Caki2 (cell line): Measurements from ENCODE around the gene GPC5. TPM values are rescaled to one million over a fixed set of nuclear protein-coding genes. Genes with fewer than 3 reads are reported as not detected.
"Not testable (repeated sequence)": the region's sequence is repeated elsewhere in the genome, so short reads cannot be mapped to it uniquely, and the experiment has no call there.

Source experiments
- DNase-seq: peaks from one replicate; pipeline ENCODE4 v3.0.0-alpha.2; 2015; ENCODE audit warnings: low read depth
- in situ Hi-C: cut with HindIII; loops from 2 replicates; pipeline ENCODE4 v1.10.0; 2016; ENCODE audit warnings: low sequenced_read_pairs, low pct_unique_long_range_greater_than_20kb, mixed read lengths
- total RNA-seq: library from RNA; depleted of rRNA; stranded (reverse); fragments of >200 nt; shearing (Covaris generic); gene quantifications from 2 replicates; pipeline ENCODE4 v1.2.3, GENCODE V29; 2014; ENCODE audit warnings: low replicate concordance

Gene GPC5
- total RNA-seq, 1 experiment from 2014 or later, result not detected

DNA sequence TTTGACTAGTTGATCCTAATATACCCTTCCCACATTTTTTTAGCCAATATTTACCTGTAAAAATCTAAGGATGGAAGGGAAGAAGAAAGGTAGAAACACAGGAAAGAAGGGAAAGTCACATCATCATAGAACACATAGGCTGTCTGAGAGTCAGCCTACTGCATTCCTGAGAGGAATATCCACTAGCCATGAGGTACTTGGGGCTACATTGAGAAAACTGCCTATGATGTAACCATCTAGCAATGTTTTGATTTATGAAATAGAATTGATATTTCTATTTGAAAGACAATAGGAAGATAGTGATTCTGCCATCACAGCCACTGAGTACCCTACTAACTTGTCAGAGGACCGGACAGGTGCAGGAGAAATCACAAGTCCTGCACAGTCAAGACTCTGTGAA is 873.8 kb downstream of the GPC5 start:
- DNase-seq, result no peak
- in situ Hi-C loops, result no loop called here

DNA sequence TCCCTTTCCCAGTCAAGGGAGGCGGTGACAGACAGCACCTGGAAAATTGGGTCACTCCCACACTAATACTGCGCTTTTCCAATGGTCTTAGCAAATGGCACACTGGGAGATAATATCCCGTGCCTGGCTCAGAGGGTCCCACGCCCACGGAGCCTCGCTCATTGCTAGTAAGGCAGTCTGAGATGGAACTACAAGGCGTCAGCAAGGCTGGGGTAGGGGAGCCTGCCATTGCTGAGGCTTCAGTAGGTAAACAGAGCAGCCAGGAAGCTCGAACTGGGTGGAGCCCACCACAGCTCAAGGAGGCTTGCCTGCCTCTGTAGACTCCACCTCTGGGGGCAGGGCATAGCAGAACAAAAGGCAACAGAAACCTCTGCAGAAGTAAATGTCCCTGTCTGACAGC is 882.6 kb downstream of the GPC5 start:
- DNase-seq, in situ Hi-C loops: not testable (repeated sequence)

DNA sequence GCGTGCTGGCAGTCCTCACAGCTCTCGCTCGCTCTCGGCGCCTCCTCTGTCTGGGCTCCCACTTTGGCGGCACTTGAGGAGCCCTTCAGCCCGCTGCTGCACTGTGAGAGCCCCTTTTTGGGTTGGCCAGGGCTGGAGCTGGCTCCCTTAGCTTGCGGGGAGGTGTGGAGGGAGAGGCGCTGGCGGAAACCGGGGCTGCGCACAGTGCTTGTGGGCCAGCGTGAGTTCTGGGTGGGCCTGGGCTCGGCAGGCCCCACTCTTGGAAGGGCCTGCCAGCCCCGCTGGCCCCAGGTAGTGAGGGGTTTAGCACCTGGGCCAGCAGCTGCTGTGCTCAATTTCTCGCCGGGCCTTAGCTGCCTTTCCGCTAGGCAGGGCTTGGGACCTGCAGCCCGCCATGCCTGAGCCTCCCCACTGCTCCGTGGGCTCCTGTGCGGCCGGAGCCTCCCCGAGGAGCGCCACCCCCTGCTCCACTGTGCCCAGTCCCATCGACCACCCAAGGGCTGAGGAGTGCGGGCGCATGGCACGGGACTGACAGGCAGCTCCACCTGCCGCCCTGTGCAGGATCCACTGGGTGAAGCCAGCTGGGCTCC is 892.4 kb downstream of the GPC5 start:
- DNase-seq, in situ Hi-C loops: not testable (repeated sequence)

DNA sequence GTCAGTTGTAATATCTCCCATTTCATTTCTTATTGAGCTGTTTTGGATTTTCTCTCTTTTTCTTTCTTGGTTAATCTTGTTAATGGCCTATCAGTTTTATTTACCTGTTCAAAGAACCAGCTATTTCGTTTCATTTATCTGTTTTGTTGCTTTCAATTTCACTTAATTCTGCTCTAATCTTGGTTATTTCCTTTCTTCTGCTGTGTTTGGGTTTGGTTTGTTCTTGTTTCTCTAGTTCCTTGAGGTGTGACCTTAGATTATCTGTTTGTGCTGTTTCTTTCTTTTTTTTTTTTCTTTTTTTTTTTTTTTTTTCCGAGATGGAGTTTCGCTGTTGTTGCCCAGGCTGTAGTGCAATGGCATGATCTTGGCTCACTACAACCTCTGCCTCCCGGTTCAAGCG is 896.1 kb downstream of the GPC5 start:
- in situ Hi-C loops, DNase-seq: not testable (repeated sequence)

DNA sequence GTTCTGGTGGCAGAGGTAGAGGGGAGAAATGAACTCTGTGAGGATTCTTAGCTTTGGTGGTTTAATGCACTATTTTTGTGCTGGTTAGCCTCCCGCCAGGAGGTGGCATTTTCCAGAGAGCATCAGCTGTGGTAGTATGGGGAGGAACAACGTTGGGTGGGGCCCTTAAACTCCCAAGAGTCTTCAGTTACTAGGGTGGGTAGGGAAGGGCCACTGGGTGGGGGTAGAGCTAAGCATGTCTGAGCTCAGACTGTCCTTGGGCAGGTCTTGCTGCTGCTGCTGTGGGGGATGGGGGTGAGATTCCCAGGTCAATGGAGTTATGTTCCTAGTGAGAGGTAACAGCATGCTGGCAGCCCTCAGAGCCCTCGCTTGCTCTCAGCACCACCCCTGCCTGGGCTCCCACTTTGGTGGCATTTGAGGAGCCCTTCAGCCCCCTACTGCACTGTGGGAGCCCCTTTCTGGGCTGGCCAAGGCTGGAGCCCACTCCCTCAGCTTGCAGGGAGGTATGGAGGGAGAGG is 897.8 kb downstream of the GPC5 start:
- DNase-seq, in situ Hi-C loops: not testable (repeated sequence)

DNA sequence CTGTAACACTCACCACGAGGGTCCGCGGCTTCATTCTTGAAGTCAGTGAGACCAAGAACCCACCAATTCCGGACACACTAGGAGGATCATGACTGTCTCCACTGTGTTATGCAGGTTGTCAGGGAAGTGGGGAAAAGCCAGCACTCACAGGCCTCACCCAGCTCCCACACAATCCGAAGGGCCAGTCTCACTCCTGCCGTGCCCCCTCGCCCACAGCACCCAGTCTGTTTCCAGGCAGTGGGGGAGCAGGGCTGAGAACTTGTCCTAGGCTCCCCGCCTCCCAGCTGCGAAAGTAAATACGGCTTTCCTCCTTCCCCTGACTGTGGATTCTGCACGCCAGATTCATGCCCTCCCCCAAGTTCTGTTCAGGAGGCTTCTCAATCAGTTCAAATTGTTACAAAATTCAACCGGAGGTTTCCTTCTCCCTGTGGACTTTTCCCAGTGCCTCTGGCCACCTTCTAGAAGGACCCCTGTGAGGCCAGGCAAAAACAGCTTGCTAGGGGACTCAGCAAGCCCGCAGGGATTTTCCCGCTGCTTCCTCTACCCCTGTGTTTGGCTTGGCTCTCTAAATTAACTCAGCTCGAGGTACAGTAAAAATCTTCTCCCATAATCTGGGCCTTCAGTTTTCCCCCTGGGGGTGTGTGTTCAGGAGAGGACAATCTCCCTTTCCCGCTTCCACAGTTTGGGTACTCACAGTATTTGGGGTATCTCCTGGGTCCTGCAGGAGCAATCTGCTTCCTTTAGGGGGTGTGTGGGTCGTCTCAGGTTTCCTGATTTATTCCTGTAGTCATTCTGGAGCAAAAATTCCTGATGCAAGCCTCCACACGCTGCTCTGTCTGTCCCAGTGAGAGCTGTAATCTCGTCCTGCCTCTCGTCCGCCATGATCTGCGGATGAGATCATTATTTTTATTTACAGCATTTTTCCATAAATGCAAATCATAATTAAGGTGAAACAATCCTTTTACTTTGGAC is 899.8 kb downstream of the GPC5 start:
- DNase-seq, result no peak
- in situ Hi-C loops, result no loop called here

DNA sequence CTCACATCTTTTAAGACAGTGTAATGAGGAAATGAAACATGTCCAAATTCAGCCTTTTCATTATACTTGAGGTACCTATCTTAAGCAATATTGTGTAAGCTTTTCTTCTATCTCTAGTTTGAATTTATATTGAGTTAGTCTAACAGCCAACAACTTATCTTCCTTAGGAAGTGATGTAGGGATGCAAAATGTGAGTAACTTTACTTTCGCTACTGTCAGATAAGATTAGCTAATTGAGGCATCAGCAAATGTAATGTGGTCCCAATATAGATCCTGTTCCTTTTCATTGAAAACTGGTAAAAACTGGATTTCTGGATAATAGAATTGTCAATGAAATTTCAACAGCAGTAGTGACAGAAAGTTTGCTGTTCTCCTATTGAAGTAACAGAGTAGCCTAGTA is 902.2 kb downstream of the GPC5 start:
- DNase-seq, result no peak
- in situ Hi-C loops, result no loop called here

DNA sequence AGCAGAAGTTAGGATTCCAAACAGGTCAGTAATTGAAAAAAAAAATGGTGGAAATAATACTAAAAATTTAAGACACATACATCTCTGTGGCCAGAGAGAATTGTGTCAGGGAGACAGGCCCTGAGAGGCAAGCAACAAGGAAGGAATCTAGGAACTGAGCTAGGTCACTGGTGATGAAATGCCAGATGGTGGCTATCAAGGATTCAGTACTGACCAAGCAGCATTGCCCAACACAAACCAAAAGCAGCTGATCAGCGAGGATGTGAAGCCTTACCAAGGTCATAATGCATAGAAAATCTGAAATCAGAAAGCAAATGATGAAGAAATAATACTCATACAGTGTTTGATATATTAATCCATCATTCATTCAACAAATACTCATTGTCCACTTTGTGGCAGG is 905.0 kb downstream of the GPC5 start:
- DNase-seq, result no peak
- in situ Hi-C loops, result no loop called here

DNA sequence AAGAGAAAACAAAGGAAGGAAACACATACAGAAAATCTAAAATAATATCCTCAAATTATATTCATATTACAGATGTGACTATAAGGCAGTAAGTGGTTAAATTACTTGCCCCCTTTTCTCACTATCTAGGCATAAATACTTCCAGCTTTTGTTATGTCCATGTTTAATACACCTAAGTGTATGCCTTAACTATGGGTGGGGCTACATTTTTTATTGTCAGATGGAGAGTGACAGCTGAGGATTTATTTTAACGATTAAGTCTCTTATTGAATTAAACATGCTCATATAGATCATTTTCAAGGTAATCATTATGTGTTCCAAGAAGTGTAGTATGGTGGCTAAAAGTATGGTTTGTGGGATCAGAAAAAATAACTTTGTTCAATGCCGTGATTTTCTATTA is 909.3 kb downstream of the GPC5 start:
- in situ Hi-C loops, result no loop called here

DNA sequence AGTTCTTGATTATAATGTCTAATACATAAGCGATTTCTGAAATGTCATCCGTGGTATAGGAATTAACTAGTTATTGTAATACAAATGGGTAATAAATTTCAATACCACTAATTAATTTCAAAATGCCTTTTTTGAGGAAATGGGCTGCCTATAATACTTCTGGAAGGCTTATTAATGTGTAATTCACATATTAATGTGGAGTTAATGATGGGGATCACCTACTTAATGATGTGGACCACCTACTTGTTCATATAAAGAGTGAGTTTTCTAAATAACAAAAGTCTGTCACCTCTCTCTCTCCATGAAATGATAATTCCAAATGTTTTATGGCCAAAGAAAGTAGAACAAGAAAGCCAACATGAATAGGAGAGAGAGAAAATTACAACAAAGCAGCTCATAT is 914.4 kb downstream of the GPC5 start:
- in situ Hi-C loops, result no loop called here
- no peak for DNase-seq

More for the DNA sequence above, 909.3 kb downstream of the GPC5 start:
- DNase-seq, result no peak

DNA sequence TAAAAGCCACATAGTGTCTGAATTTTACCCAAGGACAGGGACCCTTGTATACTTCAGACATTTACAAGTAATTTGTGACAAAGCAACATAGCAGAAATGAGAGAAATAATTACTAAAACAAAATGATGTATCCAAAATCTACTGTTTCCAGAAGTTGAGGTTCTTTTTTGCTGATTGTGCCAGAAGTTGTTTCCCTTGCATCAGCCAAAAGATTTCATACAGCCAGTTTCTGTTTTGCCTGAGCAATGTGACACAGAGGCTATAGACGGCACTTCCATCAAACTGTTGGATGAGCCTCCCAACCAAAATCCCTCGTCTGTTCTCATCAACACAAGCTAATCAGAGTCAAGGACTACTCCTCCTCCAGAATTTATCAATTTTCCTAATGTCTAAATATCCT is 915.0 kb downstream of the GPC5 start:
- in situ Hi-C loops, result no loop called here
- no peak for DNase-seq

DNA sequence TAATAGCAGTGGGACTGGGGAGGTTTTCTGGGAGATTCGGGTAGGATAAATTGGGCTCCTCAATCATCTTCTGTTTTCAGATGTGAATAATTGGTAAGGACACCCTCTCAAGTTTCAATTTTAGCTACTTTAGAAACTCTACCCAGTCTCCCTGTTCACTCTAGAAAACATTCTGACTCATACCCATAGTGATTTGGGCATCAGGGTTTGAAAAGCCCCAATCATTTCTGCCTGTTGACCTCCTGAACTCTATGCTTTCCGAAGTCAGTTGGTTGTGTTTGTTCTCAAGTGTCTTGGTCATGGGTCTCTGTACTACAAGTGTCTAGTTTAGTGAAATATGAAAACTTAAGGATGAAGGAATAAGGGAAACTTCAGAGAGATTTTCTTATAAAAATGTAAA is 916.8 kb downstream of the GPC5 start:
- DNase-seq, result no peak
- in situ Hi-C loops, result no loop called here

DNA sequence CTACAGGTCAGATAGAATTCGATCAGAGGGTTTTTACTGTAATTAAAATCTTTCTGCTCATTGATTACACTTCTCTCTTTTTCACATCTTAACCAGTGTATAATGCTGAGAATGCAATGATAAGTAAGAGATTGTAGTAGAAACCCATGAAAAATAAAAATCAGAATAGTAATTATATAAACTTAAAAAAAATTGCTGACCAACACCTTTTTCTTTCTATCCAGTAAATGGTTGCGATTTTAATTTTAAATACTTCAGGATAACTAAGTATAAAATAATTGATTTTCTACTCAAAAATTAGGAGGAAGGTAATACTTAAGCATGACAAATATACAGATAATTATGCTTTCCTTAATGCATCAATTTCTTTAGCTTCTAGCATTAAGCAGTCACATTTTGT is 917.6 kb downstream of the GPC5 start:
- in situ Hi-C loops, result no loop called here
- no peak for DNase-seq

DNA sequence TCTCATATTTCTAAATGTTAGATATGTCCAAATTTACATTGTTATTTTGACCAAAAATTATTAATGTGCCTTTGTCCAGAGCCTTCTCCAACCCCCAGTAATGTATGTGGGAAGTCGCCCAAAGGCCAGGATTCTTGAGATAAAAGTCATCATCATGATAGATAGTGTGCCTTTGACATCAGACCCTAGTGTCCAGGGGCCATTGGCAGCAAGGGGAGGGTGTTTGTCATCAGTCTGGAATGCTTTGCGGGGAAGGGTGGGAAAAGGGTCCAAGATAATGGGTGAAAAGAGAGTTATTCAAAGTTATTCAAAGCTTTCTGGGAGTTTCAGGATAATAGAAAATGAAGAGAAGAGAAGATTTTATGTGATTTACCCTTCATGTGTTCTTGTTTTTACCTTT is 918.6 kb downstream of the GPC5 start:
- in situ Hi-C loops, result no loop called here
- DNase-seq, result no peak

DNA sequence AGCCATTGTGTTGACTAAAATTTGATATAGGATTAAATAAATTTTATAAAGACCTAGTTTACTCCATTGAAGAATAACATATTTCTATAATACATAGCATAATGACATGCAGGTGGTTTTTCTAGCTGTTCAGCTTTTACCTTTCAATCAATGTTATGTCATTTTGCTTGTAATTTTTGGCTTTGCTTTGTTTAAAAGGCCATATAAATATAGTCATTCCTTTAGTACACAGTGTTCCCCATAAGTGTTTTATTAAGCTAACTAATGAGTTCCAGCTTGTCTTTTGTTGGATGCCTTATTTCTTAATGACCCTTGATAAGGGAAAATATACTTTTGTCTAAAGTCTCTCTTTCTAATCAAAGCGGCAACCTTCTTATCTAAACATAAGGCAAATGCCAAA is 921.9 kb downstream of the GPC5 start:
- no peak for DNase-seq
- in situ Hi-C loops, result no loop called here

DNA sequence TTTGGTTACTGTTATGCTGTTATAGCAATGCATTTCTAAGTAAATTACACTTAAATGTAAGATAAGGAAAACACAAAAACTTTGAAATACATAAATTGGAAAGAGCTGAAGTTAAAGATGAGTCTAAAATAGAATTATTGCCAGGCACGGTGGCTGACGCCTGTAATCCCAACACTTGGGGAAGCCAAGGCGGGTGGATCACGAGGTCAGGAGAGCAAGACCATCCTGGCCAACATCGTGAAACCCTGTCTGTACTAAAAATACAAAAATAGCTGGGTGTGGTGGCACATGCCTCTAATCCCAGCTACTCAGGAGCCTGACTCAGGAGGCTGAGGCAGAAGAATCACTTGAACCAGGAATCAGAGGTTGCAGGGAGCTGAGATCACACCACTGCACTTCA is 922.8 kb downstream of the GPC5 start:
- in situ Hi-C loops, result no loop called here
- DNase-seq, result no peak

DNA sequence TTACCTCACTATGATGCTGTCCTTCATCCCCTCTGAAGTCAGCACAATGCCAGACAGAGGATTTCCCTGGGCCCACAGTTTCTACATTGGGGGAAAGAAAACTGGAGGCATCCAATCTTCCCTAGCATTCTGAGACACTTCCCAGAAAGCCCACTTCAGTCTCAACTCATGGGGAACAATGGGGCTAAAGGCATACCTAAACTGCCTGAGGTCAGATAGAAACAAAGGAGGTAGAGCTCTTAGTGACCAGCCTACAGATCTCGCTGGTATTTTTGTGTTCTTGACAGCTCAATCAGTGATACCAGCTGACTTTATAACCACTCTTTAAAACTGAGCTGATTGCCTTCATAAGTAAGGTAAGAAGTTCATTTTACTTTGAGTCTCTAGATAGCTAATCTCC is 947.2 kb downstream of the GPC5 start:
- DNase-seq, result no peak
- in situ Hi-C loops, result no loop called here

DNA sequence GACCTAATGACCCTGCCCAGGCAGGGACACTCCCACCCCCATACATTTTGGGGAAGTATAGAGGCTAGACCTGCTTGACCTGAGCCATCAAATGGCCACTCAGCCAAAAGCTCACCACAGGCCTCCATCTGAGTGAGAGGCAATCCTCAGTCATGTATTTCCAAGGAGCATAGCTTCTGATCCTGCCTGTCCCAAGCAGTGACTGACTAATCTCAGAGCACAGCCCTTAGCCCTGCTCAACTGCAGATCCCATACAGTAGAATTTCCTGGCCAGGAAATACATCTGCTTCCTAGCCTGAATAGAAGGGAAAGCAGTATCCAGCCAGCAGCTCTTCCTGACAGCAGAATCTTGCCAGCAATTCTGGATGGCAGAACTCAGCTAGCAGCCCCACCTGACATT is 947.6 kb downstream of the GPC5 start:
- in situ Hi-C loops, result no loop called here
- DNase-seq, result no peak

DNA sequence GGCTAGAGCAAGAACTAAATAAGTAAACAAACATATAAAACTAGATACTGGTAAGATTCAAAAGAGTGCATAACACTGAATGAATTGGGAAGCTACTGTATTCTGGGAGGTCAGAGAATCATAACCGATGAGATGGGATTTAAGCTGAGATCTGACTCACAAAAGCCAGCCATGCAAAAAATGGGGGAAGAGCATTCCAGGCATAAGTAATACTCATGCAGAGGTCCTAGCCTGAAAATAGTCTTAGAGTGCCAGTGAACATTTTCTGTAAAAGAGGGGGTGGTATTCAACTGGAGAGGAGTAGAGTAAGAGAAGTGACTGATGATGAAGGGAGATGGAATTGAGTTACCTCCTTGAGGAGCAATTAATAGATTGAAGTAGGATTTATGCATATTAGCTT is 956.2 kb downstream of the GPC5 start:
- no peak for DNase-seq

More for the DNA sequence above, 956.2 kb downstream of the GPC5 start:
- in situ Hi-C loops, result no loop called here
